GM12874 (cell line): Measurements from ENCODE around the gene GPC2.

Source experiments
- TF ChIP-seq, protein P1 (sequence below): IDR thresholded peaks from 2 replicates; pipeline ENCODE4 v1.5.1; 2011; ENCODE audit warnings: low read depth, mild to moderate bottlenecking, control low read depth, low read length, moderate library complexity; ENCODE audit not compliant: insufficient read depth

The GPC2 gene

DNA sequence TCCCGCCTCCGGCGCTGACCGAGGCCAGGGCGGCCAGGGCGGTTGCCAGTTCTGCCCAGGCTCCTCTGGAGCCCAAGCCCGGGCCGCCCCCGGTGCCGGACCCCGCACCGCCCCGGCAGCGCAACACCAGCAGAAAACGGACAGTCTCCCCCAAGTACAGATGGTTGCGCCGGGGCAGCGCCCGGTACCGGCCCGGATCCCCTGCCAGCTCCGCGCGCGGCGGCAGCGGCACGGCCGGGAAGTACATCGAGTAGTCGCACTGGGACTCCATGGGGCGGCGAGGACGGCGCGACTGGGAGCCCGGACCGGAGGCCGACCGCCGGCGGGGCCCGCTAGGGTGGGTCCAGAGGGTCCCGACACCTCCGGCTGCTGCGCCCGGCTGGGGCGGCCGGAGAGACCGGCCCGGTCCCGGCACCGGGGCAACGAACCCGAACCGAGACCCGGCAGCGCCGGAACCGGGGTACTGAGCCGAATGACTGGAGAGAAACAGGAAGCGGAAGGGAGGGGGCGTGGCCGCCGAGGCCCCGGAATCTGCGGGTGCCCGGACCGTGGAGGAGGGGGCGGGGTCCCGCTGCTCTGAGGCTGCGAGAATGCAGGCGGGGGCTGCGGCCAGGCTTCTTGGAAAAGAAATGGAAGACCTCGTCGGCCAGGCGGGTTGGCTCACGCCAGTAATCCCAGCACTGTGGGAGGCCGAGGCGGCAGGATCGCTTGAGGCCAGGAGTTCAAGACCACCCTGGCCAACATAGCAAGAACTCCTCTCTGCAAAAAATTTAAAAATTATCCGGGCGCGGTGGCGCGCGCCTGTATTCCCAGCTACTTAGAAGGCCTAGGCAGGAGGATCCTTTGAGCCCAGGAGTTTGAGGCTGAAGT, 18.7 kb downstream of the GPC2 start, which contains the start of gene TRAPPC14:
TSS of gene TRAPPC14 (minus strand) at position 495 of the 870 bp plus-strand sequence. CDS start at position 271, 224 bp downstream.
- TF ChIP-seq, protein P1, sequence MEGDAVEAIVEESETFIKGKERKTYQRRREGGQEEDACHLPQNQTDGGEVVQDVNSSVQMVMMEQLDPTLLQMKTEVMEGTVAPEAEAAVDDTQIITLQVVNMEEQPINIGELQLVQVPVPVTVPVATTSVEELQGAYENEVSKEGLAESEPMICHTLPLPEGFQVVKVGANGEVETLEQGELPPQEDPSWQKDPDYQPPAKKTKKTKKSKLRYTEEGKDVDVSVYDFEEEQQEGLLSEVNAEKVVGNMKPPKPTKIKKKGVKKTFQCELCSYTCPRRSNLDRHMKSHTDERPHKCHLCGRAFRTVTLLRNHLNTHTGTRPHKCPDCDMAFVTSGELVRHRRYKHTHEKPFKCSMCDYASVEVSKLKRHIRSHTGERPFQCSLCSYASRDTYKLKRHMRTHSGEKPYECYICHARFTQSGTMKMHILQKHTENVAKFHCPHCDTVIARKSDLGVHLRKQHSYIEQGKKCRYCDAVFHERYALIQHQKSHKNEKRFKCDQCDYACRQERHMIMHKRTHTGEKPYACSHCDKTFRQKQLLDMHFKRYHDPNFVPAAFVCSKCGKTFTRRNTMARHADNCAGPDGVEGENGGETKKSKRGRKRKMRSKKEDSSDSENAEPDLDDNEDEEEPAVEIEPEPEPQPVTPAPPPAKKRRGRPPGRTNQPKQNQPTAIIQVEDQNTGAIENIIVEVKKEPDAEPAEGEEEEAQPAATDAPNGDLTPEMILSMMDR: no peak

DNA sequence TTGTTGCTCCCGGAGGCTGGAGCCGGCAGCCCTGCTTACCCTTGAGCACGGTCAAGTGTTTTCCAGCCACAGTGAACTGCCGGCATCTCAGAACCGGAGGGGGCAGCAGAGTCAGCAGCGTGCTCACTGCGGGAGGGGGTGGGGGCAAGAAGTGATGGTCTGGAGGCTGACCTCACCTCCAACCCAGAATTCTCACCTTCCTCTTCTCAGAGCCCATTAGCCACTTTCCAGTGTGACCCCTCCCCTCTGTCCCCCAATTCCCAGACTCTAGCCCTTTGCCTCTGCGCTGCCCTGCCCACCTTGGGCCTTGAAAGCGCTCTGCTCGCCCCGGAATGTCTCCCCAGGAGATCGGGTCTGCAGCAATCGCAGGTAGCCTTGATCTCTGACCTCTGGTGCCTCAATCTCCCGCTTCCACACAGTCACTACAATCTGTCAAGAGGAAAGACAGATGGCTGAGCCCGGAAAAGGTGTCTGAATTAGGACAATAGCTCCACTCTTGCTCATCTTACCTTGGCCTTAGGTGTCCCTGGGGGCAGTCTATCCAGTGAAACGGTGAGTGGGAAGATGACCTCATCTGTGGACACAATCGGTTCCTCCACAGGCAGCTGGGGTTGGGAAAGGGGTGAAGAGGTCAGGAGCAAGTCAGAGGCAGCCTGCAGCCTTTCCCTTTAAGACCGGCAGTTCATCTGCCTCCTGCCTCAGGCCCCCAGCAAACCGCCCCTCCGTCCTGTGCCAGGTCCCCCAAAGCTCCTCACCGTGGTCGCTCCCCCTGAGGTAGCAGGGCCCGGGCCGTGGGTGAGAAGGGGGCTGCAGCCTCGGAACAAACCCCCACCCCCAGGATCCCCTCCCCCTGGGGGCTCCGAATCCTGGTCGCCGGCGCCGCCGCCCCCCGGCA, 19.6 kb downstream of the GPC2 start:
- TF ChIP-seq, protein P1: no peak

DNA sequence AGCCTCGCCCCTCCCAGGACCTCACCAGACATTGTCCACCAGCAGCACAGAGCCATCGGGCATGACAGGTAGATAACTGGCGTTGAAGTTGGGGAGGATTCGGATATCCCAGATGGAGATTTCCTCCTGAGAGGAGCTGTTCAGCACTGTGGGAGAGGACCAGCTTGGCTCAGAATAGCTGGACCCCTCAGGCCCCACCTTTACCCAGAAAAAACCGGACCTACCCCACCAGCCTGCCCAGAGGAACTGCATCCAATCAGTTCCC, 20.2 kb downstream of the GPC2 start:
- TF ChIP-seq, protein P1: no peak

GRCh38 chr7:100156331-100157068, 20.7 kb downstream of the GPC2 start:
- TF ChIP-seq, protein P1: no peak

DNA sequence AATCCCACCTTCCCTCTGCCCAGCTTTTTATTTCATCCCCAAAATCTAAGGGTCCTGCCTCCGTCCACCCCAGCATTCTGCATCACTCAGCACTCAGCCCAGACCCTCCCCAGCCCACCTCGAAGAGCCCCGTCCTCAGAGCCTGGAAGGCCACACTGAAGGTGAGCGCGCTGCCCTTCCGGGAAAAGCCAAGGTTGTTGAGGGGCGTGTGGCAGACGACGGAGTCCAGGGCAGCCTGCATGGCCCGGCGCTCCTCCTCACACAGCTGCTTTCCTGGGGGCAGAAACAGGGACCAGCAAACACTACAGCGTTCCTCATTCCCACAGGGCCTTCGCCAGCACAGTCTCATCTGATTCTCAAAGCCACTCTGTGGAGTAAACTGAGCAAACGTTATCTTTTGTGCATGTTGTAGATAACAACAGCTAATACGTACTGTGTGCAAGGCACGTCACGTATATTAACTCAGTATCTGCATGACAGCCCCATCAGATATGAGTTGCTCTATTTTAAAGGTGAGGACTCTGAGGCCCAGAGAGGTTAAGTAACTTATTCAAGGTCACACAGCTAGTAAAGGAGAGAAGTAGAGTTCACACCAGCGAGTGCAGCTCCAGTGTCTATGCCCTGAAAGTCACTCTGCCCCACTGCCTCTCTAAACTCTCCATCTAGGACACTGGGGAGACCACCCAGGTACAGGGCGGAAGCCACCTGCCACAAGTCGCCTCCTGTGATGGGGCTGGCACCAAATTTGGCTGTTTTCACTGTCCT, 21.4 kb downstream of the GPC2 start:
- TF ChIP-seq, protein P1: no peak

DNA sequence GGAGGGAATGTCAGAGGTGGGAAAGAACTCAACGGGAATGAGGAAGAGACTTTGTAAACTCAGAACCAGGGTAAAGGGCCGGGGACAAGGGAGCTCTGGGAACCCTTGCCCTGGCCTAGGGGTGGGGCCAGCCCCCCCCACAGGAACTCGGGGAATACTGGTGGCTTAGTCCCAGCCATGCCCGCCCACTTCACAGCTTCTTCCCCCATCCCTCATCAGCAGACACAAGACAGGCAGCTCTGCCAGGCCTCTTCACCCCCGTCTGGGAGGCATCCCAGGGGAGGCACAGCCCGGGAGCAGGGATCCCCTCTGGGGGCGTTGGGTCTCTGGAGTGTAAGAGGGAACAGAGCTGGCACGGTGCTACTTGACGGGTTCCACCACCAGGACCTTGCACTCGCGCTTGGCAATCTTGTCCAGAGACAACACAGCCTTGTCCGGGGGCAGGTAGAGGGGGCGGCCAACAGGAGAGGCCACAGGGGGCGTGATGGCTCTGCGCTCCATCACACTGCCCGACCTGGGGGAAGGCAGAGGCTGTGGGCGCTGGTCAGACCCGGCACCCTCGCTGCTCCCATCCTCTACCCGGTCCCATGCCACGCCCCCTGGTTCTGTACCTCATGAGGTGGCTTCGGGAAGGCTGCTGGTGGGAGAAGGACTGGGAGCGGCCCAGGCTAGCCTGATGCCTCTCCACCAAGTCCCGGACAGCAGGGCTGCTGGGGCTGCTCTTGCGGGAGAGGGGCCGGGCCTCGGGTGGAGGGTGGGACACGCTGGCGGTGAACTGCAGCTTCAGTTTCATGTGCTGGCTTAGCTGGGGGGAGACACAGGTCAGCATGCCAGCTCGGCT, 22.3 kb downstream of the GPC2 start:
- TF ChIP-seq, protein P1: no peak
